Measurements from ENCODE around the gene CD58.

CD58 gene

DNA sequence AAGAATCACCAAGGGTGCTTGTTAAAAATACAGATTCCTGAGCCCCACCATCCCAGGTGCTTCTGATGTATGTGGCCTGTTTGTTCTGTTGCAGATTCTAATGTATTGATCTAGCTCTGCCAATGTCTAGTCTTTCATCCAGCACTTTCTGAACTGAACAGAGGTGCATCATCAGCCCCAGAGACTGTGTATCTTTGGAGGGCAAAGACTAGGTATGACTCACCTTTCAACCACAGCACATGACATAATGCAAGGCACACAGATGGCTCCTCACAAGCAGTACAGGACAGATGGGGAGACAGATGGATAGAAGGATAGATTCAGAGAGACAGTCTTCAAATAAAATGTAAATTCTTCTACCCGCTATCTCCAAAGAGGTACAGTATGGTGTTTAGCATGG is 32.3 kb downstream of the CD58 start:
- no peak for FAIRE-seq

DNA sequence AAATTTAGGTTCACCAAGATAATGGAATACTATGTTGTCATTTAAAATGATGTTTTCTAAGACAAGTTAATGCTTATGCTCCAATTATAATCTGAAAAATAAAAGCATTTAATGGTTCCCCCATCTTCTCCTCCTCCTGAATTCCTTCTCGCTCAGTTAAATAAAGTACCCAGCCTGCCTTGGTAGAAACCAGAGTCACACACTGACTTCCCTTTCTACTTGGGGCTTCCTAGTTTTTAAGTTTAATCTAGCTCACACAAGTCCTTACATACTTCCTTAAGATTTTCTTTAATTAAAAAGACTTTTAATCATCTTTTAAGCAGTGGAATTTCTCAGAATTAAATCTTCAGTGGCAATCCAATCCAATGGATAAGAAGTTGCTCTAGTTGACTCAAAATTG is 32.9 kb downstream of the CD58 start:
- no peak for FAIRE-seq

DNA sequence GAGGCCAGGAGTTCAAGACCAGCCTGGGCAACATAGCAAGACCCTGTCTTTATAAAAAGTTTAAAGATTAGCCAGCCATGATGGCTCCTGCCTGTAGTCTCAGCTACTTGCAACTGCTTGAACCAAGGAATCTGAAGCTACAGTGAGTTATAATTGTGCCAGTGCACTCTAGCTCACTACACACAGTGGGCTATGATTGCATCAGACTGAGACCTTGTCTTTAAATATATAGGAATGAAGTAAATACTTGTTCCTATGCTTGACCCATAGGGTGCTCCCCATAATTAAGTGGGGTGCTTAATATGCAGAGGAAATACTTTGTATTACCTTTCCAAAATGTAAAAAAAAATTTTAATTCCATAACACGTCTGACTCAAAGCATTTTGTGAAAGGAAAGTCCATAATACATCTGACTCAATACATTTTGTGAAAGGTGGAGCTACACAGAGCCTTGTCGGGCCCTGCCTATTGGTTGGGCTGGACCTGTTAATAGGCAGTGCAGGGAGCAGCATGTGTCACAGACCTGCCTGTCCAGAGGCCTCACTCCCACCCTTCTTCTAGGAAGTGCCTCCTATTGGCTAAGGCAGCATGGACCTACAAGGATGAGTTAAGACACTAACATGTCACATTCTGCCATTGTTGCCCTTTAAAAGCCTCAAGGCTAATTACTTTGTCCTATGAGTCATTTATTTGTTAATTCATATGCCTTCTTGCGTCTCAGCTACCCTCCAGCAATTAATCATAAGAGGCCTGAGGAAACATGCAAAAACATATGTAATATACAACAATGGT is 33.6 kb downstream of the CD58 start:
- FAIRE-seq = no peak

DNA sequence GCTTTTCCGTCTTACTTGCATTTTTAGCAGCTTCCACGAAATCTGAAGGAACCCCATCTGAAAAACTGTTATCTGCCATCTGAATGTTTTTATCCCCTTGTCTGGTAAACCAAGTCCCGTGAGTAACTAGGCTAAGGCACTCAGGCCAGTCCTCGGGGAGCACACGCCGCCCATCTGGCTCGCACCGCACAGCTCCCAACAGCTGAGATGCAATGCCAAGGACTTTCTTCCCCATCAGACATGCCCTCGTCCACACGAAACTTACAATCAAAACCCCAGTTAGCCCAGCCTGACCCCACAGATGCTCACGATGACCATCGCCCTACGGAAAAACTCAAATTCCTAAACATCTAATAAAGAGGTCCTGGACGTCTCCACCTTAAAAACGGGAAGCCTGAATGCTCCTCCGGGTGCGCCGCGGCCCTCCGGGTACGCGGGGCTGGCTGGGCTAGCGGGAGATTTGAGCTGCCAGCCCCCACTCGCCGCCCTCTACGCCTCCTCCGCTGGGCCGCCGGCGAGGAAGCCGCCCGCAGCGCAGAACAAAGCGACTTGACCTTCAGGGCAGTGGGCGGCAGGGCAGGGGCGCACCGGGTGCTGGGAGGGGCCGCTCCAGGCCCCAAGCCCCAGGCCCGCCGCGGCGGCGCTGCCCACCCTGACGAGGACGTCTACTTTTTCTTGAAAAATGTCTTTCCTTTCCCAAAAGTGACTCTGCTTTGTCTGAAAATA is 36.6 kb downstream of the CD58 start:
- FAIRE-seq = no peak

DNA sequence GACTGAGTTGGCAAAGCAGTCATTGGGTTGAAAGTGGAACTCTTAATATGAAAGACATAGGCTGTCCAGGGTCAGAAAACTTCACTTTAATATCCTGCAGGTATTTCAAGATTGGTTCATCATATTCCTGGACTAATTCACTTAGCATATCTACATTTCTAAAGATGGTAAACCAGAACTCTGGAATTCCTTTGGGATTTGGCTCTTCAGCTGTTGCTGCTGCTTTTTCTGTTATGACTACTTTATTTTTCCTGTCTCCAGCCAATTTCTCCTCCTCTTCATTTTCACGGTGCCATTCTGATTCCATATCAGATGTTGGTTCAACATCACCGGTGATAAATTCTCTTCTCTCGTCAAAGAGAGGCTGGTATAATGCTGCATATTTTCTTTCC is 37.4 kb downstream of the CD58 start:
- no peak for FAIRE-seq

DNA sequence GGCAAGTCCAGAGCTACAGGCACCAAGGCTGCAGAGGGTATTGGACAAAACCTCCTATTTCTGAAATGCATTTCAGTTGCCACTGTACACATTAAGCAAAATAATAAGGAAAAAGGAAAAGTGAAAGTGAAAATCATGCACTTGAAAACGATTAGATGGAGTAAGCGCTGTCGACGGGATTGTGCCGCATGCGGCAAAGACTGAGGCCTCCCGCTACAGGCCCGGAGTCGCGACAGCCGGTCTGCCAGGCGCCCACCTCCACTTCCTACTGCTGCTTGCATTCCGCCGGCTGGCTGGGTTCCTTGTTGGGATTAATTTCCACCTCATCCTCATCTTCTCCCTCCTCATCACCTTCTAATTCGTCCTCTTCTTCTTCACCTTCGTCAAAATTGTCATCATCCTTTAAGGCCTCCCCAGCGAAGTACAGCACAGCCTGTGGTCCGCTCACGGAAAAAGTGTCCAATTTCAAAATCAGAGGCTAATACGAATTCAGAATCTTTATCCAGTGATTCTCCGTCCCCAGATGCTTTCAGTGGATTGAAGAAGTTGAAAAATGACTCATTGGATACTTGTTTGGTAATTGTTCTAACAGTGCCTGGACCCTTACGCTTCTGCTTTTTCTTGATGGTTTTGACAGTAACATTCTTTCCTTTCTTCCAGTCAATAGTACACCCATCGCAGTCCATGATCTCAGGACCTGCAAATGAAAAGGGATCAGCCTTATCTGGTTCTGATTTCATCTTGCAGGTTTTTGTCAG is 38.0 kb downstream of the CD58 start:
- no peak for FAIRE-seq

DNA sequence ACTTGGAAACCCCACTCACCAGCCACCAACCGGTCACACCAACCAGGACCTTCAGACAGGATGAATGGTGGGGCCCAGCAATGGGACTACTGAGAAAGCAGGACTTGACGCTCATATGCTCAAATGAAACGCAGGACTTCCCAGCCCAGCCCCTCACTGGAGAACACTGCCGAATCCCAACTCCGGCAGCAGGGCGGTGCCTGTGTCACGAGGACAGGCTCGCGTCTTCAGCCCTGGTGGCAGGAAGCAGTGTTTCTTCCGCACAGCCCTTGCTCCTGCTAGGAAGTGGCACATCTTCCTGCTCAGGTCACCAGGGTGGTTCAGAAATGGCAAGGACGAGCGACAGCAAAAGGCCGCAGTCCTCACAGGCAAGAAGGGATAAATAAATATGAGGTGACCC is 38.9 kb downstream of the CD58 start:
- FAIRE-seq = no peak

DNA sequence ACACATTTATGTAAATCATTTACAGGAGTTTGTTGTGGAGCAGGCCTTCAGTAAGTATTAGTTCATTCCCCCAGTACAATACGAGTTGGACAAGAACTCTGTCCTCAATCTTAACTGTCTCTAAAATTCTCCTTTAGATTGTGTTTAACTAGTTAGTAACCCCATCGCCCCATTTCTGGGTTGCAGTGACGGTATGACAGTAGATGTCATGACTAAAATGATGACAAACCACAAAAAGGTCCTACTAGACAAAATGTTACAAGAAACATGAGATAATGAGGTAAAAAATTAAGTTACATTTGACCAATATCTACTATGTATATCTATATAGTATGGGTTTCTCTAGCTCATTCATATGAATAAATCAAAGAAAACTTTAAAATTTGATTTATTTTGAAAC is 41.1 kb downstream of the CD58 start:
- FAIRE-seq = no peak

DNA sequence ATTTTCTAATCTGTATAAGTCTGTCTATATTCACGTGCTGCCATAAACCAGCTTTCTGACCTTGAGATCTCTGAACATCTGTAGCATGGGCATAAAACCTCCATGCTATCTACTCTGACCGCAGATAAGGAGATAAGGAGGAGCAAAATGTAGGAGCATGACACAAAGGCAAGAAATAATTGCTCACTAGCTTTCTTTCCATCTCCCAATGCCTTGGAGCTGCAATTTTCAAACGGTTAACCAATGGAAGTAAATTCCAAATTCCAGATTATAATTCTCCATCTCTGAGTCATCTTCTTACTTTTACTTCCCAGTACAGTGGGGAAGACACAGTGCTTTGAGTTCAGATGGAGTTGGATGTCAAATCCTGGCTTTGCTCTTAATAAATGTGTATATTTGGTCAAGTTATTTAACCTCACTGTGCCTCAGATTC is 41.6 kb downstream of the CD58 start:
- FAIRE-seq = no peak

DNA sequence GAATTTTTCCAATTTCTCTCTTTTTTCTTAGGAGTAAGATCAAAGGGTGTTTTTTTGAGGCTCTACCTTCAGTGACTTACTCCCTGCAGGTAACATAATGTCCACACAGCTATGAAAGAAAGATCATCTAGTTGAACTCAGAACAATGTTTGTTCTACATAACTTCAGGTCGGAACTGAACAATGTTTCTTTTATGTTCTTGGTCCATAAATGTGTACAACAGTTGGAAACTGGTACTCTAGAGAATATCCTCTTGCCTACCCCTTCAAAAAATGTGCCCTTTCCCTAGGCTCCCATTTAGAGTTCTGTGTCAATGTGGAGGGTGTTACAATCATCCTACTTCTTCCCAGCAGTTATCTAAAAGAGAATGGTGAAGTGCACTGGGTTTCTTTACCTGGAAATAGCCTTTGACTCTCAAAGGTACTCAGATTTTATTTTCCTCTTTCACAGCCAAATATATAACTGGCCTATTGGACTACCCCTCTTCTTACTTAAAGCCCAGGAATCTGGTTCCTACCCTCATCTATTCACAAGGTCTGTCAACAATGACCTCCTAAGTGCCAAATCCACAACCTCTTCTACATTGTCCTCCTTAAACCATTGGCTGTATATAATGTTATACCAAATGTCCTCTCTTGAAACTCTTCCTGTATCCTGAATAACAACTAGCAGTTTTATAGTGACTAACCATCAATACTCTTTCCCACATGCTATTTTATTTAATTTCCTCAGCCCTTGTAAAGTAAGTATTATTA is 42.3 kb downstream of the CD58 start:
- no peak for FAIRE-seq

DNA sequence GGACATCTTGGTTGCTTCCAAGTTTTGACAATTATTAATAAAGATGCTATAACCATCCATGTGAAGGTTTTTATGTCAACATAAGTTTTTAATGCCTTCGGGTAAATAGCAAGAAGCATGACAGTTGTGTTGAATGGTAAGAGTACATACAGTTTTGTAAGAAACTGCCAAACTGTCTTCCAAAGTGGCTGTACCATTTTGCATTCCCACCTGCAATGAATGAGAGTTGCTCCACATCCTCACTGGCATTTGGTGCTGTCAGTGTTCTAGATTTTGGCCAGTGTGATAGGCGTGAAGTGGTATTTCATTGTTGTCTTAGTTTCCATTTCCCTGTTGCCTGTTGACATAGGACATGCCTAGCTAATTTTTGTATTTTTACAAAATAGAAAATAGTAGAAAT is 45.4 kb downstream of the CD58 start:
- no peak for FAIRE-seq

DNA sequence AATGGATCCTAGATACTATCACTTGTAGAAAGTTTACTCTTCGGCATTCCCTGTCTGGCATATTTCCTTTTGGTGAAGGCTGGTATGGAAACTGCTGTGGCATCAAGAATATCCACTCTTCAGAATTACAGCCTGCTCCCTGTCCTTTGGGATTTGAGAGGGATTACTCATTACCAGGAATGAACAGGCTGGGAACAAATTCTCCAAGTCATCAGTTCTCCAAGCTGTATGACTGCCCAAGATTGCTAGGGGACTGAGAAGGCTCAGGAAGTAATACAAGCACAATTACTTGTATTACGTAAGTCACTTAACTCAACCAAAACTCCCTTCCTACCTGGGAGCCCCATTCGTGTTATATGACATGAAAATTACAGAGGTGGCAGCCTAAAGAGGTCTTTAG is 49.6 kb downstream of the CD58 start:
- FAIRE-seq = no peak

DNA sequence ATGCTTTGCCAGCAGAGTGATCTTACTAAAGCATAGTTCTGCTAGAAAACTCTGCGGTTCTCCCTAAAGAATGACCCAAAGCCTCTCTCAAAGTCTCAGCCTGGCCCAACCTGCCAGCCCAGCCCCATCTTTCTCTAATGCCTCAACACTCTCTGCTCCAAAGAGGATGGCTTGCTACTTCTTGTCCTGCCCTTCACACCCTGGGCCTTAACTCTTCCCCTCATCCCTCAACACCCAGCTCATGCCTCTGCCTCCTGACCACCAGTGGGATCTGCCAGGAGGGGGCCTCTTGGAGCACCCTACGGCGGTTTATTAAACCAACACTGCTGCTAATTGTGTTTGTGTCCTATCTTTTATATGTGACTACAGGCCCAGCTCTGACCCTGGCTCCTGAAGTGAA is 52.4 kb downstream of the CD58 start:
- FAIRE-seq = no peak

DNA sequence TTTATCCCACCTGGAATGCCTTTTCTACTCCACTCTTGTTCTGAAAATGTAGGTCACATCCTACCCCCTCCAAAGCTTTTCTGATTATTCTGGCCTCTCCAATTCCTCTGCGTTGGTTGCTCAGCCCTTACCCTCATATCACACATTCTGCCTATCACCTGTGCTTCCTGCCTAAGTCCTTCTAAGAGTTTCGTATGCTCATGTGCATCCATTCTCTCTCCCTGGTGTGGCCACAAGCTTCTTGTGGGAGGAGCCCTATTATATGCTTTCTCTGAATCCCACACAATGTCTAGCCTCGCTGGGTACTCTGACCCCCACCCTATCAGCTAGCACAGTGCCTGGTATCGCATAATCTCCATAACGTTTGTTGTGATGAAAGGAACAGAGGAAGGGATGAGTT is 54.2 kb downstream of the CD58 start:
- FAIRE-seq = no peak

DNA sequence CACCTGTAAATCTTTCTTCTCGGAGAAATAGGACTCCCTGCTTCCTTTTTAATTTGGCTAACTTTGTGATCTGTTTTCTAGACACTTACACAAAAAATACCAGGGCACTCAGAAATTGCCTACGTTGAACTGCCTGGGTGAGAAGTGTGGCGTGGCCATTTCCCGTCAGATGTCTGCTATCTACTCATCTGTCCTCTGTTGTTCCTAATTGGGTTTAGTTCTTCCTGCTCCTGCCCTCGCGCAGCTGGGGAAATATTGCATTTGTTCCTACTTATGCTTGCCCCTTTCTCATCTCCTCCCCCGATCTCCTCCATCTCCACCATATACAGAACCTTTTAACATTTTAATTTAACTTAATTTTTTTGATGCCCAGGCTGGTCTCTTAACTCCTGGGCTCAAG is 55.1 kb downstream of the CD58 start:
- FAIRE-seq = no peak

DNA sequence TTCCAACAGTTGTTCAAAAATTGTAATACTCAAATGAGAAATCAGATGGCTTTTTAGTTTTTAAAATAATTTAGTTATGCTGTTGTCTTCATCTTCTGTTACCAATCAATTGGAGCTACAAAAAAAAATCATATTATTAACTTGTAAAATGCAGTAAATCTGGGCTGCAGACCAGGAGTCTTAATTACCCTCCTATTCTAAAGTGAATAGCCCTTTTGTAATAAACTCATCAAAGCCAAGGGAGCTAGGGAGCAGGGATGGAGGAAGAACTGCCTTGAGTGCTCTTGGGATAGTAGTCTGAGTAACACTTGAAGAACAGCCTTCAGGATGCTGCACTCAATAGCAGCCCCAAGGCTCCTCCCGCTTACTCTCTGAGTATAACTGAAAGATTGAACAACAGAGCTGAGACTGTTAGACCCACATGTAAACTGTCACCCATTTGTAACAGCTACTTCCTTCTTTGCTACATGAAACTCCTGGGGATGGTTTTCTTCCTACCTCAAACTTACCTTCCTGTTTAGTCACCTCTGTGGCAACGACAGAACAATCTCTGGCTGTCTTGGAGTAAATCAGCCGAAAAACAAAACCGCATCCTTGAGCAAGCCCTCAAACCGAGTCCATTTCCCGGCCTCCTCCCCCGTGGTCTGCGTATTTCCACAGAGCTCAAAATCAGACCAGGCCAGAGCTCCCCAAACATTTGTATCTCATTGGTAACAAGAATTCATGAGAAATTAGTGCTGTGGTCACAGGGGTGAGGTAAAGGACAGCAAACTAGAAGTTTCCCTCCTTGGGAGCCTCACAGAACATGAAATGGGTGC is 55.9 kb downstream of the CD58 start:
- FAIRE-seq = no peak

DNA sequence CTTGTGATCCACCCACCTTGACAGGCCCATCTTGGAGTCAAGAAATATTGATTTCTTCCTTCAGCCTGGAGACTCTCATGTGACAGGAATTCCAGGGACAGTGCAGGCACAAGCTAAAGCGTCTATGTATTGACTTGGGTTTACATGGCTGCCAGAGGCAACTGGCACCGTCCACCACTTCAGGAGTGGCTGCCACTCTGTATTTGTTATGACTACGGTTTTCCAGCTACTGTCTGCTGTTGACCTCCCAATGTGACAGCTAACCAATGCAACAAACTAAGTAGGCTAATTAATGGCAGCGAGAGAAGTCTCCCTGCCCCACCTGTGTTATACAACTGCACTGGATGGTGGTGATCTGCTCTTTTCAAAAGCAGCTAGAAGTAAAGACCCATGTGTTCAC is 56.9 kb downstream of the CD58 start:
- no peak for FAIRE-seq

DNA sequence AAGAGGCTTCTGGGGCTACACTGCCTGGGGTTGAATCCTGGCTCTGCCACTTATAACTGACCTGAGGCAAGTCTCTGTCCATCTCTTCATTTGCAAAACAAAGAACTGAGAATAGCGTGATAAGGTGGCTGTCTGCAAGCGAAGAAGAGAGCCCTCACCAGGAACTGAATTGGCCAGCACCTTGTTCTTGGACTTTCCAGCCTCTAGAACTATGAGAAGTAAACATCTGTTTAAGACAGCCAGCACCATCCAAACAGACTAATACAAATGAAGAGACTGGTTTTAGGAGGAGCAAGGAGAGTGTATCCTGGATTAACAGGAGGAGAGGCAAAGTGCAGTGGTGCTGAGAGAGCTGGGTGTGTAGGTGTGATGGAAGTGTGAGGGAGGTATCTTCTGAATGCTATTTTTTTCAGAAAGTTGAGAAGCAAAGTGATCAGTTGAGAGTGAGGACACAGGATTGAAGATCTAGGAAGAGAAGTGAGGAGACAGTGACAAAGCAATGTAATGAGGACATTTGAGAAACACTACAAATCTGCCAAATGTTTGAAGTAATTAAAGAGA is 59.3 kb downstream of the CD58 start:
- FAIRE-seq = no peak

DNA sequence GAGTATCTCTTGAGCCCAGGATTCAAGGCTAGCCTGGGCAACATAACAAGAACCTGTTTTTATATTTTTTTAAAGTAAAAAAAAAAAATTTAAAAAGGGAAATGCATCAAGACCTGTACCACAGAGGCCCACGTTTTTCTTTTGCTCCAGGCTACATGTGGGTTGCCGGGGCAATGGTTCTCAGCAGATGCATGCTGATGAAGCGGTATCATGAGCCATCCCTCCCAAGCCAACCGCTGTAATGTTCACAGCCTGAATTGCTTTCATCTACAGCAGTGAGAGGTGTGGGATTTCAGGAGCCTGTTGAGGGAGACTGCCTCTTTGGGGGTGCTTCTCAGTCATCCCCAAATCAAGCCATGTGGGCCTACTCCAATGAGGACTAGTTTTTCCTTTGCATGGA is 60.5 kb downstream of the CD58 start:
- no peak for FAIRE-seq

DNA sequence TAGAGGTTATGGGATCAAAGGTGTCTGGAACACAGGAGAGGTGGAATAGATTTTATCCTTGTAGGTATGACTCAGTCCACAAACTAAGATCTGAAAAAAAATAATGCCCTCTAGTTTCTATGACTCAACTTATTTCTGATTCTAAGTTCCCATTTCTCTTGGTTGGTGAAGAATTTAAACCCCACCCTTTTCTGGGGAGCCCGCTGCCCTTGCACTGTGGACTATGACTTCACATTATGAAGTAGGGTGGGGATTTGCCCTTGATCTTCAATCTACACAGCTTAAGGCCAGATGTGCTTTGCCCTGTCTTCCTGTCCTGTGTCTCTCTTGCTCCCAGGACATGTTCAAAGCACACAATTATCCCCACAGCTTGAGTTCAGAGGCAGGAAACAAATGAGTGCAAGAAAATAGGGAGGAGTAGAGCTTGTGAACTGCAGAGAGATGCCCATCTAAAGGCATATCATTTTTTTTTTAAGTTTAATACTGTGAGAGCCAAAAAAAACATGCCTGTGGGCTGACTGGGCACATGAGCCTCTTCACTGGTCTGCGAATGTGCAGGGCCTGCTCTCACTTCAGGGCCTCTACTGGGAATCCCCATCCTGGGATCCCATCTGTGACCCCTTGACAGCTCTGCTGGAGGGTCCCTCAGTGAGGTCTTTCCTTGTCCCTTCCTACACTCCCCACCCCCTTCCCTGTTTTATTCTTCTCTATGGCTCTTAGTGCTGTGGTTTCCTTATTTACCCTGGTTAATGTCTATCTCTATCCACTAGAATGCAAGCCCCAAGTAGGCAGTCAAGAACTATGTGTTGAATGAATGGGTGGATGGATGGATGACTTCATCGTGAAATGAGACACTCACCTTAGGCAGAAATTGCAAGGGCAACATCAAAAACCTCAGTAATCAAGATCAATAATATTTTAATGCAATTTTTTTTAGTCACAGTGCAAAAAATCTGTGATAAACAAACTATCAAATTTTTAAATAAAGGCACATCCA is 61.5 kb downstream of the CD58 start:
- no peak for FAIRE-seq

All from colon (tissue), 2 donors.